Liver (tissue), 9 donors: ENCODE results near the gene KLKB1. TPM values are rescaled to one million over a fixed set of nuclear protein-coding genes. Genes with fewer than 3 reads are reported as not detected.
"Not testable (repeated sequence)": the region's sequence is repeated elsewhere in the genome, so short reads cannot be mapped to it uniquely, and the experiment has no call there.

Experiments used
- DNase-seq: peaks from one replicate; pipeline ENCODE4 v3.0.0-alpha.2; 2017; ENCODE audit warnings: low spot score
- H3K27ac ChIP-seq, 2 donors: one replicate each; pipeline ENCODE4 v1.7.0; 2013; ENCODE audit warnings: inconsistent platforms in 2 of 2, low read length in 2 of 2, control low read depth in 1 of 2, low read depth in 1 of 2, mild to moderate bottlenecking in 1 of 2
- H3K27me3 ChIP-seq, 4 donors: one replicate each; pipeline versions ENCODE4 v1.6.1 to v1.7.0; 2013; ENCODE audit warnings: low read length in 3 of 4, inconsistent platforms in 1 of 4, mild to moderate bottlenecking in 1 of 4, moderate library complexity in 1 of 4; ENCODE audit not compliant: control insufficient read depth in 4 of 4, insufficient read depth in 4 of 4
- H3K36me3 ChIP-seq, 4 donors: one replicate each; pipeline versions ENCODE4 v1.6.1 to v1.7.0; 2013; ENCODE audit warnings: low read length in 3 of 4, mild to moderate bottlenecking in 3 of 4, low read depth in 1 of 4, moderate library complexity in 1 of 4; ENCODE audit not compliant: control insufficient read depth in 4 of 4, insufficient read depth in 3 of 4
- H3K4me1 ChIP-seq, 4 donors: one replicate each; pipeline versions ENCODE4 v1.6.1 to v1.7.0; 2013; ENCODE audit warnings: low read length in 3 of 4, mild to moderate bottlenecking in 3 of 4, moderate library complexity in 1 of 4; ENCODE audit not compliant: control insufficient read depth in 4 of 4, insufficient read depth in 4 of 4
- H3K4me3 ChIP-seq, 3 donors: one replicate each; pipeline versions ENCODE4 v1.6.1 to v1.7.0; 2013; ENCODE audit warnings: low read length in 3 of 3, control low read depth in 1 of 3, low read depth in 1 of 3, mild to moderate bottlenecking in 1 of 3
- H3K9ac ChIP-seq, 2 donors: one replicate each; pipeline ENCODE4 v1.7.0; 2013; ENCODE audit warnings: low read length in 2 of 2, mild to moderate bottlenecking in 2 of 2, moderate library complexity in 2 of 2, control low read depth in 1 of 2, low read depth in 1 of 2
- H3K9me3 ChIP-seq, 4 donors: one replicate each; pipeline versions ENCODE4 v1.6.1 to v1.7.0; 2013; ENCODE audit warnings: low read length in 3 of 4; ENCODE audit not compliant: control insufficient read depth in 4 of 4
- ATF3 ChIP-seq: IDR thresholded peaks from 2 replicates; pipeline ENCODE4 v1.6.1; 2016; ENCODE audit warnings: antibody characterized with exemption
- EGR1 ChIP-seq, 2 donors: IDR thresholded peaks; 2 replicates each; pipeline ENCODE4 v1.6.1; 2016 to 2018; ENCODE audit warnings: antibody characterized with exemption in 2 of 2, low read depth in 2 of 2
- FOXA1 ChIP-seq: IDR thresholded peaks from 2 replicates; pipeline ENCODE4 v1.6.1; 2016; ENCODE audit warnings: antibody characterized with exemption
- GABPA ChIP-seq, 2 donors: IDR thresholded peaks in 1 of 2; conservative IDR thresholded peaks in 1 of 2; 2 replicates each; pipeline ENCODE4 v1.6.1; 2016; ENCODE audit warnings: antibody characterized with exemption in 2 of 2, mild to moderate bottlenecking in 1 of 2, moderate library complexity in 1 of 2
- HNF4A ChIP-seq, 2 donors: conservative IDR thresholded peaks; 2 replicates each; pipeline ENCODE4 v1.6.1; 2016; ENCODE audit warnings: antibody characterized with exemption in 2 of 2, mild to moderate bottlenecking in 2 of 2
- HNF4G ChIP-seq: IDR thresholded peaks from 2 replicates; pipeline ENCODE4 v1.6.1; 2016; ENCODE audit warnings: antibody characterized with exemption
- NR2F2 ChIP-seq: IDR thresholded peaks from 2 replicates; pipeline ENCODE4 v1.6.1; 2016; ENCODE audit warnings: antibody characterized with exemption
- RAD21 ChIP-seq, 2 donors: IDR thresholded peaks; 2 replicates each; pipeline ENCODE4 v1.6.1; 2016; ENCODE audit warnings: antibody characterized with exemption in 2 of 2, mild to moderate bottlenecking in 2 of 2
- TAF1 ChIP-seq: conservative IDR thresholded peaks from 2 replicates; pipeline ENCODE4 v1.6.1; 2016; ENCODE audit warnings: antibody characterized with exemption, mild to moderate bottlenecking
- WGBS: extraction: QIAGEN DNeasy Blood & Tissue Kit; methylation state at CpG from one replicate; pipeline ENCODE4 v1.1.7; 2013; 5-methylcytosine and 5-hydroxymethylcytosine counted together
- polyA plus RNA-seq, 2 donors: library from polyadenylated mRNA; stranded (reverse) in 1 of 2; unstranded in 1 of 2; fragments of 200-250 nt in 1 of 2; fragments of >200 nt in 1 of 2; fragmentation: Nextera tagmentation in 1 of 2; extraction: Ambion mirVana in 1 of 2; gene quantifications; one replicate each; pipeline versions ENCODE4 v1.2.1 to v1.2.3, GENCODE V29; 2013 to 2015
- total RNA-seq, 2 donors: library from RNA; depleted of rRNA; stranded (reverse); fragments of >200 nt; gene quantifications; one replicate each; pipeline ENCODE4 v1.2.3, GENCODE V29; 2014
- TF ChIP-seq, protein P1 (sequence below): IDR thresholded peaks from 2 replicates; pipeline ENCODE4 v1.6.1; 2016; ENCODE audit warnings: antibody characterized with exemption
- TF ChIP-seq, protein P2 (sequence below): IDR thresholded peaks from 2 replicates; pipeline ENCODE4 v1.6.1; 2016; ENCODE audit warnings: antibody characterized with exemption
- TF ChIP-seq, protein P3 (sequence below): IDR thresholded peaks from 2 replicates; pipeline ENCODE4 v1.6.1; 2016; ENCODE audit warnings: antibody characterized with exemption, mild to moderate bottlenecking
- donor health status: healthy.
- donor health status: healthy.
- donor health status: healthy.
- donor health status: healthy.
- donor health status: healthy.

The KLKB1 gene
- total and polyA plus RNA-seq, 4 donors = 36.5 to 78.9 (median 60.2) TPM

DNA sequence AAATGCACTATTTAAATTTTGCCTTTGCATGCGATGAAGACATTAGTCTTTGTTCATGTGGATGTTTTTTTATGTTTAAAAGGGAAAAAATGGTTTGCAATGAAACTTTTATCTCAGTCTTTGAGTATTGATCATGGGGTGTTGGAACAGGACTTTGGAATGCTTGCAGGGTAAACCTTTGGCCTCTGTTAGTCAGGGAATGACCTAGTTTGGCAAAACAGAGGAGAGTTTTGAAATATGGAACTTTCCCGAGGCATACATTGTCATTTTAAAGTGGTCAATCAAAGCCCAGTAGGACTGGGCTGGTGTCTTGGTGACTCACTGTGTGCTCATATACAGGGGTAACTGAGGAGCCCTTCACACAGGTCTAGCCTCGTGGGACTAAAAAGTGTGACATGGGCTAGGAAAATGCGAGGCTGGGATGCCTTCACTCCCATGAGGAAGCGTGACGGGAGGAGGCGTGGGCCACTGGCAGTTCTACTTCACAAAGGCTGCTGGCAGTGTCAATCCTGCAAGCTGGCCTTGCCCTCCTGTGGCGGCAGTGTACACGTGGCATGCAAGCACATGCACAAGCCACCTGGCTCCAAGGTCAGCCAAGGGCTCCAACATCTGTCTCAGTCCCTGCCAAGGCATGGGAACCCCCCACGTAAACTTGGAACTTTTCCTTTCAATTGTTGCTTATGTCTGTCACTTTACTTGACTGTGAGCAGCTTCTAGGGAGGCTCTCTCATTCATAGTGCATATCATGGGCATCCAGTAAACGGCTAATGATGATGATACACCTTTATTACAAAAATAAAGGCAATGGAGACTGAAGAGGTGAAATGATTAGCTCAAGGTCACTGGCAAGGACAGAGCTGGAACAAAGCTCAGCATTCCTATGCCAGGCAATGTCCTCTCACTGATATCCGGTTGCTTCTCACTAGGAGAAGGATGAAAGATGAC is 33.5 kb downstream of the KLKB1 start (continued):
- peak; percentile 90 to 97 for TF ChIP-seq HNF4A (conservative IDR thresholded peaks at IDR 0.05)

DNA sequence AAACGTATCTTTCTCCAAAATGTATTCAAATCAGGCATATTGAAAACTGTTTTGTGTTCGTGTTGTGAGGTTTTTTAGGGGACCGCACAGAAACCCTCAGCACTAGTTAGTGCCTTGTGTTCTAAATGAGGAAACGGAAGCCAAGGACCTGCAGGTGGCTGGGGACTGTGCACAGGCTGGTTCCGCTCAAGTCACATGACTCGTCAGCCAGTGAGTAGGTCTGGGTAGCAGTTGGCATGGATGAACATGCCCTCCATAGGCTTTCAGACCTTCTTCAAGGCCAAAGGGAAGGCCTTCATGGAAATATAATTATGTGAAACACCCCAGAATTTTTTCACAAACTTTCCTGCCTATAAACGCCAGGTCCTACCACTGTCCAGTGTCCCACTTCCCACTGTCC is 37.4 kb downstream of the KLKB1 start:
- Histone ChIP-seq H3K9ac (no peak overlapping the region), H3K4me3 (no peak overlapping the region), H3K9me3 (no peaks in the 10 kb centered on the region), H3K36me3 (peaks cover 0 to 4% (median 1%) of the 10 kb centered on the region in 4 donors), H3K4me1 (peaks cover 8 to 41% (median 25%) of the 10 kb centered on the region in 4 donors), H3K27me3 (no peaks in the 10 kb centered on the region), H3K27ac (peak overlapping the region; percentile 62 to 91)
- no peak for TF ChIP-seq HNF4A (conservative IDR thresholded peaks at IDR 0.05)
- TF ChIP-seq HNF4G = no peak
- TF ChIP-seq, protein P1, sequence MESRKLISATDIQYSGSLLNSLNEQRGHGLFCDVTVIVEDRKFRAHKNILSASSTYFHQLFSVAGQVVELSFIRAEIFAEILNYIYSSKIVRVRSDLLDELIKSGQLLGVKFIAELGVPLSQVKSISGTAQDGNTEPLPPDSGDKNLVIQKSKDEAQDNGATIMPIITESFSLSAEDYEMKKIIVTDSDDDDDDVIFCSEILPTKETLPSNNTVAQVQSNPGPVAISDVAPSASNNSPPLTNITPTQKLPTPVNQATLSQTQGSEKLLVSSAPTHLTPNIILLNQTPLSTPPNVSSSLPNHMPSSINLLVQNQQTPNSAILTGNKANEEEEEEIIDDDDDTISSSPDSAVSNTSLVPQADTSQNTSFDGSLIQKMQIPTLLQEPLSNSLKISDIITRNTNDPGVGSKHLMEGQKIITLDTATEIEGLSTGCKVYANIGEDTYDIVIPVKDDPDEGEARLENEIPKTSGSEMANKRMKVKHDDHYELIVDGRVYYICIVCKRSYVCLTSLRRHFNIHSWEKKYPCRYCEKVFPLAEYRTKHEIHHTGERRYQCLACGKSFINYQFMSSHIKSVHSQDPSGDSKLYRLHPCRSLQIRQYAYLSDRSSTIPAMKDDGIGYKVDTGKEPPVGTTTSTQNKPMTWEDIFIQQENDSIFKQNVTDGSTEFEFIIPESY = no peak
- TF ChIP-seq, protein P2, sequence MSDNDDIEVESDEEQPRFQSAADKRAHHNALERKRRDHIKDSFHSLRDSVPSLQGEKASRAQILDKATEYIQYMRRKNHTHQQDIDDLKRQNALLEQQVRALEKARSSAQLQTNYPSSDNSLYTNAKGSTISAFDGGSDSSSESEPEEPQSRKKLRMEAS = no peak
- TF ChIP-seq EGR1 (IDR thresholded peaks at IDR 0.05; ENCODE audit: low read depth in 2 of 2) = no peak
- no peak for TF ChIP-seq ATF3
- TF ChIP-seq FOXA1 = no peak
- no peak for TF ChIP-seq GABPA (IDR thresholded peaks at IDR 0.05 in 1 of 2, conservative IDR thresholded peaks at IDR 0.05 in 1 of 2)
- TF ChIP-seq TAF1 = no peak
- no peak for TF ChIP-seq RAD21 (IDR thresholded peaks at IDR 0.05)
- no peak for TF ChIP-seq NR2F2
- TF ChIP-seq, protein P3, sequence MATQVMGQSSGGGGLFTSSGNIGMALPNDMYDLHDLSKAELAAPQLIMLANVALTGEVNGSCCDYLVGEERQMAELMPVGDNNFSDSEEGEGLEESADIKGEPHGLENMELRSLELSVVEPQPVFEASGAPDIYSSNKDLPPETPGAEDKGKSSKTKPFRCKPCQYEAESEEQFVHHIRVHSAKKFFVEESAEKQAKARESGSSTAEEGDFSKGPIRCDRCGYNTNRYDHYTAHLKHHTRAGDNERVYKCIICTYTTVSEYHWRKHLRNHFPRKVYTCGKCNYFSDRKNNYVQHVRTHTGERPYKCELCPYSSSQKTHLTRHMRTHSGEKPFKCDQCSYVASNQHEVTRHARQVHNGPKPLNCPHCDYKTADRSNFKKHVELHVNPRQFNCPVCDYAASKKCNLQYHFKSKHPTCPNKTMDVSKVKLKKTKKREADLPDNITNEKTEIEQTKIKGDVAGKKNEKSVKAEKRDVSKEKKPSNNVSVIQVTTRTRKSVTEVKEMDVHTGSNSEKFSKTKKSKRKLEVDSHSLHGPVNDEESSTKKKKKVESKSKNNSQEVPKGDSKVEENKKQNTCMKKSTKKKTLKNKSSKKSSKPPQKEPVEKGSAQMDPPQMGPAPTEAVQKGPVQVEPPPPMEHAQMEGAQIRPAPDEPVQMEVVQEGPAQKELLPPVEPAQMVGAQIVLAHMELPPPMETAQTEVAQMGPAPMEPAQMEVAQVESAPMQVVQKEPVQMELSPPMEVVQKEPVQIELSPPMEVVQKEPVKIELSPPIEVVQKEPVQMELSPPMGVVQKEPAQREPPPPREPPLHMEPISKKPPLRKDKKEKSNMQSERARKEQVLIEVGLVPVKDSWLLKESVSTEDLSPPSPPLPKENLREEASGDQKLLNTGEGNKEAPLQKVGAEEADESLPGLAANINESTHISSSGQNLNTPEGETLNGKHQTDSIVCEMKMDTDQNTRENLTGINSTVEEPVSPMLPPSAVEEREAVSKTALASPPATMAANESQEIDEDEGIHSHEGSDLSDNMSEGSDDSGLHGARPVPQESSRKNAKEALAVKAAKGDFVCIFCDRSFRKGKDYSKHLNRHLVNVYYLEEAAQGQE = no peak
- DNase-seq = no peak
- WGBS = 96% methylated on average over 7 of the region's 7 CpGs

DNA sequence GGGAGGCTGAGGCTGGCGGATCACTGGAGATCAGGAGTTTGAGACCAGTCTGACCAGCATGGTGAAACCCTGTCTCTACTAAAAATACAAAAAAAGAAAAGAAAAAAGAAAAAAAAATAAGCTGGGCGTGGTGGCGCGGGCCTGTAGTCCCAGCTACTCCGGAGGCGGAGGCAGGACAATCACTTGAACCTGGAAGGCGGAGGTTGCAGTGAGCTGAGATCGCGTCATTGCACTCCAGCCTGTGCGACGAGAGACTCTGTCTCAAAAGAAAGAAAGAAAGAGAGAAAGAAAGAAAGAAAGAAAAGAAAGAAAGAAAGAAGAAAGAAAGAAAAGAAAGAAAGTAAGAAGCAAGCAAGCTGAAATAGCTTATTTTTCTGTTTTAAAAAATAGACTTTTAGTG is 37.9 kb downstream of the KLKB1 start:
- peak overlapping the region; percentile 62 to 91 for H3K27ac ChIP-seq

More for the DNA sequence above, 37.9 kb downstream of the KLKB1 start:
- H3K9me3 ChIP-seq, H3K36me3 ChIP-seq, H3K9ac ChIP-seq, DNase-seq, H3K27me3 ChIP-seq, H3K4me3 ChIP-seq: not testable (repeated sequence)
- peaks cover 8 to 37% (median 23%) of the 10 kb centered on the region in 4 donors for H3K4me1 ChIP-seq
- WGBS = 96% methylated on average over 11 of the region's 11 CpGs
